Fibroblast of skin of scalp (primary cell): Measurements from ENCODE around the gene PPP1R10.
A peak's percentile ranks its signal among the peaks of the same experiment; 100 is the strongest.

ENCODE experiments used
- DNase-seq: peaks from one replicate; pipeline ENCODE4 v3.0.0-alpha.2; 2013

PPP1R10 gene

GRCh38 chr6:30555816-30556065 is 61.3 kb downstream of the PPP1R10 start:
- no peak for DNase-seq

- DNase-seq: peak; percentile 39
These were observed 61.9 kb downstream of the PPP1R10 start for GRCh38 chr6:30554962-30555815.

GRCh38 chr6:30554404-30554803 is 62.6 kb downstream of the PPP1R10 start:
- DNase-seq: no peak
